ENCODE results near the gene HTR4. TPM values are rescaled to one million over a fixed set of nuclear protein-coding genes. Genes with fewer than 3 reads are reported as not detected.

The HTR4 gene
- total RNA-seq, 1 donor from 2014 or later = 0.43 TPM

DNA sequence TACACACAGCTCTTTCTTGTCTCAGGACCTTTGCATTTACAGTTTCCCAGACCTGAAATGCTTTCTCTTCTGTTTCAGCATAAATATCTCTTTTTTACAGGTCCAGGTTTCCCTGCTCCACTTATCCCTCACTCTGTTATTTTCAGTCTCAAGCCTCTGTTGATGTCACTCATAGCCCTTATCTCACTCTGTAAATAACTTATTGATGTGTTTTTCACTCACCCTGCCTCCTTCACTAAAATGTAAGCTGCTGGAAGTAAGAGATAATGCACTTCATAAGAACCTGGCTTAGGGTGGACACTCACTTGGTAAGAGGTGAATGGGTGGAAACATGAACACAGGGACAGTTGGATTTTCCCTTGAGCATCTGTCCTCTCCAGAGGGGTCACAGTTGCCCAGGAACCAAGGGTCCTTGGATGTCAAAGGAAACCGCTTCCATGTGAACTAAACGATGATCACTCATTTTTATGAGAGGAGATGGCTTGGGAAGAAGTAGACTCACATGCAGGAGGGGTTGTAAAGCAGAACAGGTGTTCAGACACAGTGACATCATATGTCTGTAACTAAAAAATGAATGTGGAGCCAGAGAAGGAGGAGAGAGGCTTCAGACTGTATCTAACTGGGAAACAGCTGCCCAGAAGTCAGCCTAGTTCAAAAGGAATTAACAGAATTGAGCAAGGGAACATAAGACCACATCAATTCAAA is 5.5 kb upstream of the HTR4 start:
- DNase-seq (no peak), ATAC-seq (no peak)
- H3K4me3 ChIP-seq = no peak overlapping the region
- H3K9me3 ChIP-seq = no peaks in the 10 kb centered on the region
- no peaks in the 10 kb centered on the region for H3K36me3 ChIP-seq
- no peak overlapping the region for H3K27ac ChIP-seq
- TF ChIP-seq CTCF (IDR thresholded peaks at IDR 0.05) = no peak
- no peaks in the 10 kb centered on the region for H3K4me1 ChIP-seq
- intact Hi-C loops (cut with DNase I) = no loop called here
- H3K27me3 ChIP-seq = peaks cover 22% of the 10 kb centered on the region

DNA sequence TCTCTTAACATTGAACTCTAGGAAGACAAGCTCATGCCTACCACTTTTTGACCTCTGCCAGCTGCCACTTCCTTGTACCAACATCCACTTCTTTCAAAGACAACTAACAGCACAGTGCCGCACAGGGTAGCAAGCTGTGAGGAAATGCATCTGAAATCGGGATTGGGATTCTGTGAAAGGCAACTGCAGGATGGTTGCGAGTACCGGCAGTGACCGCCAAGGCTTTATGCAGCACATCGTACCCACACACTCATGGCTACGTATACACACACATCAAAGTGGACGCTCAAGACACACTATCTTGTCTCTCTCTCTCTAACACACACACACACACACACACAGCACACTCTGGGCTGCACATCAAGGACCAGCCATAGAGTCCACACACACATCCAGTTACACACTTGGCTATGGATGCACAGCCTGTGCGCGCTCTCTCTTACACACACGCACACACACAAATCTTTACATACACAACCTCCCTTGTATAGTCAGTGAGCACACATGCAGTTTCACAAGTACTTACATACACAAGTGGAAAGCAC is 964 bp downstream of the HTR4 start:
- no peak for ATAC-seq
- H3K4me1 ChIP-seq = no peaks in the 10 kb centered on the region
- no peak for DNase-seq
- TF ChIP-seq CTCF (IDR thresholded peaks at IDR 0.05) = no peak
- intact Hi-C loops (cut with DNase I) = no loop called here
- H3K9me3 ChIP-seq = no peaks in the 10 kb centered on the region
- H3K36me3 ChIP-seq = no peaks in the 10 kb centered on the region
- no peak overlapping the region for H3K27ac ChIP-seq
- H3K27me3 ChIP-seq = peaks cover 48% of the 10 kb centered on the region
- H3K4me3 ChIP-seq = no peak overlapping the region

DNA sequence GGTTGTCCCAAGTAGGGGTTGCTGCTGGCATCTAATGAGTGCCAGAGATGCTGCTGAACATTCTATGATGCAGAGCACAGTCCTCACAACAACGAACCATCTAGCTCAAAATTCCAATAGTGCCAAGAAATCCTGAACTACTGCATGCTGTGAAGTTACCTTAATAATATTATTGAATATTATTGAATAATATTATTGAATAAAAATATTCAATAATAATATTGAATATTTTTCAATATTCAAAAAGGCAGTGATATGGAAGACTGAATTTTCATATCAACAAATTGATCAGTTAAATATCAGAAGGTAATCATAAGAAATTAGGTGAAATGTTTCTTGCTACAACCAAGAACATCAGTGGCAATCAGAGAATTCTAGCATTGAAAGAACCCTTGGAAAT is 2.8 kb downstream of the HTR4 start:
- Histone ChIP-seq H3K27me3 (peaks cover 41% of the 10 kb centered on the region), H3K4me1 (no peaks in the 10 kb centered on the region), H3K36me3 (no peaks in the 10 kb centered on the region), H3K27ac (no peak overlapping the region), H3K9me3 (no peaks in the 10 kb centered on the region), H3K4me3 (no peak overlapping the region)
- ATAC-seq (no peak), DNase-seq (no peak)
- no peak for TF ChIP-seq CTCF (IDR thresholded peaks at IDR 0.05)
- intact Hi-C loops (cut with DNase I) = no loop called here

DNA sequence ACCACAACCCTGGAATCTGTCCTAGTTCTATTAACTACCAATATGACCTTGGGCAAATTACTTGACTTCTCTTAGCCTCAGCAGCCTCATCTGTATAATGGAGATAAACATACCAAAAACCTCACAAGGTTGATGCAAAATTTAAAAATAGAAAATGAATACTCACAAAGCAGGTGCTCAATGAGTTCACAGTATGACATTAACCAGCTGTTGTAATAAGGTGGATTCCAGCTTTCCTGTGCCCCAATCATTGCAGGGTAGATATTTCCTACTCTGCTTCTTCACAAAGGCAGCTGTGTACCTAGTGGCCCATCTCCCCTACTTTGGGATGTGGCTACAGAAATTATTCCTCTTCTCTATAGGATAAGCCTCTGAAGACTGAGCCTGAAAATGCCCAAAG is 8.8 kb downstream of the HTR4 start:
- ATAC-seq = no peak
- no peaks in the 10 kb centered on the region for H3K4me1 ChIP-seq
- H3K4me3 ChIP-seq = no peak overlapping the region
- H3K27ac ChIP-seq = no peak overlapping the region
- no peaks in the 10 kb centered on the region for H3K9me3 ChIP-seq
- intact Hi-C loops (cut with DNase I) = no loop called here
- H3K36me3 ChIP-seq = no peaks in the 10 kb centered on the region
- no peak for DNase-seq
- no peak for TF ChIP-seq CTCF (IDR thresholded peaks at IDR 0.05)
- H3K27me3 ChIP-seq = peaks cover 3% of the 10 kb centered on the region

DNA sequence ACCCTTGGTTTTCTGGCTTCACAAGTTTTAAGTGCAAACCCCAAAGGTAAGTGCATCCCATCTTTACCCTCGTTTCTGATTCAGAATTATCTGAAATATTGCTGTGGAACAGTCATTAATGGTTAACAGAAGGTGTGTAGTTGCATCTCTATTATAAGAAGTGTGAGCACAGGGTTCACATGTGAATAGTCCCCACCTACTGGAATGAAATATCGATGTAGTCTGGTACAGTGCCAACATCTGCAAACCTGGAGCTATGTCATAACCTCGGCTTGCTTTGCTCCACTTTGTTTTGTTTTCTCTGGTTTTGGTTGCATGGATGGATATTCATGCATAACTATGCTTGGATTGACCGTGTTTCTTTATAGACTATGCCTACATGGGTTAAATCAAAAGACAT is 12.6 kb downstream of the HTR4 start:
- DNase-seq (no peak), ATAC-seq (no peak)
- intact Hi-C loops (cut with DNase I) = no loop called here
- Histone ChIP-seq H3K27ac (no peak overlapping the region), H3K9me3 (no peaks in the 10 kb centered on the region), H3K4me3 (no peak overlapping the region), H3K4me1 (no peaks in the 10 kb centered on the region), H3K36me3 (no peaks in the 10 kb centered on the region), H3K27me3 (peaks cover 3% of the 10 kb centered on the region)
- no peak for TF ChIP-seq CTCF (IDR thresholded peaks at IDR 0.05)

All from upper lobe of right lung (tissue), 1 donor.